HG03039 (cell line): ENCODE measurements around the gene BORCS5.
"Not testable (repeated sequence)": the region's sequence is repeated elsewhere in the genome, so short reads cannot be mapped to it uniquely, and the experiment has no call there.

Experiments used
- ATAC-seq: cut with Tn5 transposase; IDR thresholded peaks from one replicate; pipeline ENCODE4 v1.9.1; 2021; ENCODE audit warnings: mild to moderate bottlenecking, moderate library complexity; ENCODE audit not compliant: unreplicated experiment

Gene BORCS5

GRCh38 chr12:12356896-12357718 is at the start of gene BORCS5:
Gene BORCS5 (plus strand): TSS chr12:12357078. CDS start chr12:12357452, 374 bp downstream.
- ATAC-seq, result peak; percentile 92

- ATAC-seq, result not testable (repeated sequence)
Observed at GRCh38 chr12:12310695-12311094, 46.2 kb upstream of the BORCS5 start.

- ATAC-seq, result no peak
Observed at GRCh38 chr12:12315838-12316237, 41.0 kb upstream of the BORCS5 start.

DNA sequence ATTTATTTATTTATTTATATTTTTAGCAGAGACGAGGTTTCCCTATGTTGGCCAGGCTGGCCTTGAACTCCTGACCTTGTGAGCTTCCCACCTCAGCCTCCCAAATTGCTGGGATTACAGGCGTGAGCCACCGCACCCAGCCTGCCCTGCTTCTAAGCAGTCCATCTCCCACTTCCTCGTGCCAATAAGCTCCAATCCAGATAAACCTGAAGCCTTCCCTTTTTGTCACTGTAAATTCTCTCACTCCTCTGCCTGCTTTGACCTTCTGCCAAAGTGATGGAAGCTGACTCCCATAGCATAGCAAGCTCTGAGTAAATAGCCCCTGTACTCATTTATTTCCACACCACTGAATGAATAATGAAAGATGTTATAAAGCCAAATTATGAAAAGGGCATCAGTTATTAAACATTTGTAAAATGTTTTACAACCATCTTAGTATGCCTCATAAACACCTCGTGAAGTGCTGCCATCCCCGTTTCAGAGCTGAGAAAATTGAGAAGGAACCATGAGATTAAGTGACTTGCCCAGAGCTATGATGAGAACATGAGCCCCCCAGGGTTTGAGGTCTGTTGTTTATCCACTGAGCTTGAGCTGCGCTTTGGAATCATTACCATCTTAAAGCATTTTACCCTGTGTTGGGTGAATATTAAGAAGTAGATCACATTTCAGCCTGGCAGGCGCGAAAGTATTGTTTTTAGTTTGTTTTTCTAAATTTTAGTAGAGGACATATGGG is 37.3 kb upstream of the BORCS5 start:
- ATAC-seq, result no peak

- ATAC-seq, result no peak
Observed at GRCh38 chr12:12323118-12323517, 33.8 kb upstream of the BORCS5 start.

- ATAC-seq, result no peak
Observed at GRCh38 chr12:12323591-12323990, 33.3 kb upstream of the BORCS5 start.

DNA sequence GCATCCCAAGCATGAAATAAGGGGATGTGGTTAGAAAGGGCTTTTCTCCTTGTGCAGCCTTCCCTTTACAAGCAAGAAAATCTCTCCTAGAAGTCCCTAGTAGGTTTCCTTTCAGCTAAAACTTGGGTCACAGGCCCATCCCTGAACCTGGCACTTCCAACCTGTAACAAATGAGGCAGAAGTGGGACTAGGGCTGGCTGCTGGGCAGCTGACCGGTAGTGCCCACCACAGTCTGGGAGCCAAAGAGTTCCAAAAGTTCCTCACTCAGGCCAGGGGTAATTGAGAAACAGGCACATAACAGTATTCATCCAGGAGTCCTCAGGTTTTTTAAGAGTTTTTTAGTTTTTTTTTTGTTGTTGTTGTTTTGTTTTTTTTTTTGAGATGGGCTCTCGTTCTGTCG is 30.6 kb upstream of the BORCS5 start:
- ATAC-seq, result no peak

GRCh38 chr12:12327802-12328201 is 29.1 kb upstream of the BORCS5 start:
- ATAC-seq, result no peak

GRCh38 chr12:12331244-12331771 is 25.6 kb upstream of the BORCS5 start:
- no peak for ATAC-seq

- ATAC-seq, result no peak
Observed at GRCh38 chr12:12331896-12332295, 25.0 kb upstream of the BORCS5 start.

DNA sequence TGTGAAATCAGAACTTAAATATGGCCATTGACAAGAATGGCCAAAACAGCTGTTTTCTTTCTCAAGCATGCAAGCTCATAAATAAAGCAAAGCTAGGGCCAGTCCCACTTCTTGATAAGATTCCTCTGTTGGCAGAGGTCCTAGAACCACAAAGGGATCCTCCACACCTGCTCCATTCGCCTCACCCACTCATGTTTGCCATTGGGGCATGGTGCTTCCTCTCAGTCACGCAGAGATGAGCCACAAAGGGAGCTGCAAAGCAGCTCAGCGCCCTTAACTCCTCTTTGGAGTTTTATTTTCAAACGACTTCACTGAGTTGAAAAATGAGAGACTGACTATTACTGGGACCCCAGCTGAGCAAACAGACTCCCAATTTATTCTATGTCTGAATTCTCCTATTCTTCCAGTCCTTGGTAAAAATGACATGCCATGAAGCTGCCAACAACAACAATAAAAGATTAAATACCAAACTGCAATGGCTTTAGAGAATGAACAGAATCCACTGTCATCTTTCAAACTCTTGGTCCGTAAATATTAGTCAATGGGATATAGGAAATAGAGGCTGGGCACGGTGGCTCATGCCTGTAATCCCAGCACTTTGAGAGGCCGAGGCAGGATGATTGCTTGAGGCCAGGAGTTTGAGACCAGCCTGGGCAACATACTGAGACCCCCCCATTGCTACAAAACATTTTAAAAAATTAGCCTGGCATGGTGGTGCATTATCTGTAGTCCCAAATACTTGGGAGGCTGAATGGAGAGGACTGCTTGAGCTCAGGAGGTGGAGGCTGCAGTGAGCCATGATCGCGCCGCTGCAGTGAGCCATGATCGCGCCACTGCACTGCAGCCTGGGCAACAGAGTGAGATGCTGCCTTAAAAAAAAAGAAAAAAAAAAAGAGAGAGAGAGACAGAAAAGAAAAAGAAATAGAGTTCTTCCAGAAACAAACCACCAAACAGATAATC is 23.2 kb upstream of the BORCS5 start:
- no peak for ATAC-seq

GRCh38 chr12:12334367-12335040 is 22.4 kb upstream of the BORCS5 start:
- no peak for ATAC-seq

DNA sequence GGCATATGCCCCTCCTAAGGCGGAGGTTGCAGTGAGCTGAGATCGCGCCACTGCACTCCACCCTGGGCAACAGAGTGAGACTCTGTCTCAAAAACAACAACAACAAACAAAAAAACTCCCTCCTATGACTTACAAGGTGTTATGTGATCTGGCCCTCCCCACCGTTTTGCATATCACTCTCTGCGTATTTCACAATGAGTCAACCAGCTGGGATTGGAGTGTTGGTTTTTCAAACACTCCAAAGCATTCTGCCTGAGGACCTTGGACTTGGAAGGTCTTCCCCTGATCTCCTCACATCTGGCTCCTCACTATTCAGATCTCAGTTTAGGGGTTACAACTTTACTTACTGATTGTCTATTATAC is 20.8 kb upstream of the BORCS5 start:
- peak; percentile 65 for ATAC-seq

GRCh38 chr12:12336511-12336910 is 20.4 kb upstream of the BORCS5 start:
- ATAC-seq, result no peak

DNA sequence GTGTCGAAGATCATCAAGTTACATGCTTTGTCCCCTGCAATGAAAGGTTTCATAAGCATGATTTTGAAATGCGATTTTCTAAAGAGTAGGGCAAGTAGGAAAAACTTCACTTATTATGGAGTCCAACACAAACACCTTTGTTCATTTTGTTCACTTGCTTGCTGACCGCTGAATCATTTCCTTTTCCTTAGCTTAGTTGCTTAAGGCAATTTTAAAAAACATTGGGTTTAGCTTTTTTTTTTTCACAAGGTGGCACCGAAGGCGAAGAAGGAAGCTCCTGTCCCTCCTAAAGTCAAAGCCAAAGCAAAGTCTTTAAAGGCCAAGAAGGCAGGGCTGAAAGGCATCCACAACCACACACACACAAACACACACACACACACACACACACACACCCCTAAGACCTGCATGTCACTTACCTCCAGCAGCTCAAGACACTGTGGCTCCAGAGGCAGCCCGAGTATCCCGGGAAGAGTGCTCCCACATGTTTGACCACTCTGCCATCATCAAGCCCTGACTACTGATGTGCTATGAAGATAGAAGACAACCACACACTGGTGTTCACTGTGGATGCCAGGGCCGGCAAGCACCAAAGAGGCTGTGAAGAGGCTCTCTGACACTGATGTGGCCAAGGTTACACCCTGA is 18.2 kb upstream of the BORCS5 start:
- ATAC-seq, result no peak

GRCh38 chr12:12349711-12350665 is 6.9 kb upstream of the BORCS5 start, which contains the start of gene MANSC1:
Gene MANSC1 (minus strand): TSS chr12:12350242. CDS start chr12:12343314, 6,928 bp downstream.
- no peak for ATAC-seq

- ATAC-seq, result no peak
Observed at GRCh38 chr12:12350868-12351463, 5.9 kb upstream of the BORCS5 start.
